Measurements from ENCODE around the gene CRELD1. TPM values are rescaled to one million over a fixed set of nuclear protein-coding genes. Genes with fewer than 3 reads are reported as not detected.

CRELD1 gene
- total and polyA plus RNA-seq, 9 of the 15 experiments (the other 6 are each of a cell fraction or from before 2014, with no cell fraction given), result 3.3 to 25.8 (median 16.5) TPM

DNA sequence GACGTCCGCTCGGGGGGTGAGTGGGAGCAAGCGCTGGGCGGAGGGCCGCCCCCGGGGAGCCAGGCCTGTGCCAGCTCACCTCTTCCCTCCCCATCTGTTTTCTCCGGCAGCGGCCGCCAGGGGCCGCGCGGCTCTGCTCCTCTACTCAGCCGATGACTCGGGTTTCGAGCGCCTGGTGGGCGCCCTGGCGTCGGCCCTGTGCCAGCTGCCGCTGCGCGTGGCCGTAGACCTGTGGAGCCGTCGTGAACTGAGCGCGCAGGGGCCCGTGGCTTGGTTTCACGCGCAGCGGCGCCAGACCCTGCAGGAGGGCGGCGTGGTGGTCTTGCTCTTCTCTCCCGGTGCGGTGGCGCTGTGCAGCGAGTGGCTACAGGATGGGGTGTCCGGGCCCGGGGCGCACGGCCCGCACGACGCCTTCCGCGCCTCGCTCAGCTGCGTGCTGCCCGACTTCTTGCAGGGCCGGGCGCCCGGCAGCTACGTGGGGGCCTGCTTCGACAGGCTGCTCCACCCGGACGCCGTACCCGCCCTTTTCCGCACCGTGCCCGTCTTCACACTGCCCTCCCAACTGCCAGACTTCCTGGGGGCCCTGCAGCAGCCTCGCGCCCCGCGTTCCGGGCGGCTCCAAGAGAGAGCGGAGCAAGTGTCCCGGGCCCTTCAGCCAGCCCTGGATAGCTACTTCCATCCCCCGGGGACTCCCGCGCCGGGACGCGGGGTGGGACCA lies 632 bp upstream of the CRELD1 start (continued):
- peak; percentile 86 for TF ChIP-seq SMAD4 (CRISPR knock-in tag; conservative IDR thresholded peaks at IDR 0.05)
- TF ChIP-seq, protein P1, sequence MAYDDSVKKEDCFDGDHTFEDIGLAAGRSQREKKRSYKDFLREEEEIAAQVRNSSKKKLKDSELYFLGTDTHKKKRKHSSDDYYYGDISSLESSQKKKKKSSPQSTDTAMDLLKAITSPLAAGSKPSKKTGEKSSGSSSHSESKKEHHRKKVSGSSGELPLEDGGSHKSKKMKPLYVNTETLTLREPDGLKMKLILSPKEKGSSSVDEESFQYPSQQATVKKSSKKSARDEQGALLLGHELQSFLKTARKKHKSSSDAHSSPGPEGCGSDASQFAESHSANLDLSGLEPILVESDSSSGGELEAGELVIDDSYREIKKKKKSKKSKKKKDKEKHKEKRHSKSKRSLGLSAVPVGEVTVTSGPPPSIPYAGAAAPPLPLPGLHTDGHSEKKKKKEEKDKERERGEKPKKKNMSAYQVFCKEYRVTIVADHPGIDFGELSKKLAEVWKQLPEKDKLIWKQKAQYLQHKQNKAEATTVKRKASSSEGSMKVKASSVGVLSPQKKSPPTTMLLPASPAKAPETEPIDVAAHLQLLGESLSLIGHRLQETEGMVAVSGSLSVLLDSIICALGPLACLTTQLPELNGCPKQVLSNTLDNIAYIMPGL (CRISPR knock-in tag; IDR thresholded peaks at IDR 0.05), result peak; percentile 67; the same call in 1 of the 2 replicates
- TF ChIP-seq HMGN3 (IDR thresholded peaks at IDR 0.05; ENCODE audit: borderline replicate concordance, extremely low read depth, insufficient read length, low read depth, low read length), result peak; percentile 70
- TF ChIP-seq, protein P2, sequence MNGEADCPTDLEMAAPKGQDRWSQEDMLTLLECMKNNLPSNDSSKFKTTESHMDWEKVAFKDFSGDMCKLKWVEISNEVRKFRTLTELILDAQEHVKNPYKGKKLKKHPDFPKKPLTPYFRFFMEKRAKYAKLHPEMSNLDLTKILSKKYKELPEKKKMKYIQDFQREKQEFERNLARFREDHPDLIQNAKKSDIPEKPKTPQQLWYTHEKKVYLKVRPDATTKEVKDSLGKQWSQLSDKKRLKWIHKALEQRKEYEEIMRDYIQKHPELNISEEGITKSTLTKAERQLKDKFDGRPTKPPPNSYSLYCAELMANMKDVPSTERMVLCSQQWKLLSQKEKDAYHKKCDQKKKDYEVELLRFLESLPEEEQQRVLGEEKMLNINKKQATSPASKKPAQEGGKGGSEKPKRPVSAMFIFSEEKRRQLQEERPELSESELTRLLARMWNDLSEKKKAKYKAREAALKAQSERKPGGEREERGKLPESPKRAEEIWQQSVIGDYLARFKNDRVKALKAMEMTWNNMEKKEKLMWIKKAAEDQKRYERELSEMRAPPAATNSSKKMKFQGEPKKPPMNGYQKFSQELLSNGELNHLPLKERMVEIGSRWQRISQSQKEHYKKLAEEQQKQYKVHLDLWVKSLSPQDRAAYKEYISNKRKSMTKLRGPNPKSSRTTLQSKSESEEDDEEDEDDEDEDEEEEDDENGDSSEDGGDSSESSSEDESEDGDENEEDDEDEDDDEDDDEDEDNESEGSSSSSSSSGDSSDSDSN (IDR thresholded peaks at IDR 0.05; ENCODE audit: borderline replicate concordance in 1 of 2, low read depth in 2 of 2, low read length in 2 of 2), result peak; percentile 23 to 66; a peak in 2 of 4 replicates
- TF ChIP-seq, protein P3, sequence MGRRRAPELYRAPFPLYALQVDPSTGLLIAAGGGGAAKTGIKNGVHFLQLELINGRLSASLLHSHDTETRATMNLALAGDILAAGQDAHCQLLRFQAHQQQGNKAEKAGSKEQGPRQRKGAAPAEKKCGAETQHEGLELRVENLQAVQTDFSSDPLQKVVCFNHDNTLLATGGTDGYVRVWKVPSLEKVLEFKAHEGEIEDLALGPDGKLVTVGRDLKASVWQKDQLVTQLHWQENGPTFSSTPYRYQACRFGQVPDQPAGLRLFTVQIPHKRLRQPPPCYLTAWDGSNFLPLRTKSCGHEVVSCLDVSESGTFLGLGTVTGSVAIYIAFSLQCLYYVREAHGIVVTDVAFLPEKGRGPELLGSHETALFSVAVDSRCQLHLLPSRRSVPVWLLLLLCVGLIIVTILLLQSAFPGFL (CRISPR knock-in tag; IDR thresholded peaks at IDR 0.05), result no peak
- TF ChIP-seq ZBTB17 (CRISPR knock-in tag; IDR thresholded peaks at IDR 0.05), result peak; percentile 94
- TF ChIP-seq, protein P4, sequence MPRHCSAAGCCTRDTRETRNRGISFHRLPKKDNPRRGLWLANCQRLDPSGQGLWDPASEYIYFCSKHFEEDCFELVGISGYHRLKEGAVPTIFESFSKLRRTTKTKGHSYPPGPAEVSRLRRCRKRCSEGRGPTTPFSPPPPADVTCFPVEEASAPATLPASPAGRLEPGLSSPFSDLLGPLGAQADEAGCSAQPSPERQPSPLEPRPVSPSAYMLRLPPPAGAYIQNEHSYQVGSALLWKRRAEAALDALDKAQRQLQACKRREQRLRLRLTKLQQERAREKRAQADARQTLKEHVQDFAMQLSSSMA (CRISPR knock-in tag; IDR thresholded peaks at IDR 0.05), result no peak
- TF ChIP-seq HDGF (IDR thresholded peaks at IDR 0.05), result no peak
- TF ChIP-seq CBX8 (IDR thresholded peaks at IDR 0.05; ENCODE audit: borderline replicate concordance, extremely low read depth, low read depth, low read length, poor library complexity, severe bottlenecking), result no peak
- peak; percentile 65 for TF ChIP-seq SAP30 (IDR thresholded peaks at IDR 0.05; ENCODE audit: borderline replicate concordance, insufficient read depth, low read depth, low read length, poor library complexity, severe bottlenecking)
- no peak for TF ChIP-seq SP2 (IDR thresholded peaks at IDR 0.05; ENCODE audit: extremely low read depth, low read depth, low read length, poor library complexity, severe bottlenecking)
- peak; percentile 68; the same call in 1 of the 2 replicates for TF ChIP-seq ZNF583 (CRISPR knock-in tag; IDR thresholded peaks at IDR 0.05)
- TF ChIP-seq, protein P5, sequence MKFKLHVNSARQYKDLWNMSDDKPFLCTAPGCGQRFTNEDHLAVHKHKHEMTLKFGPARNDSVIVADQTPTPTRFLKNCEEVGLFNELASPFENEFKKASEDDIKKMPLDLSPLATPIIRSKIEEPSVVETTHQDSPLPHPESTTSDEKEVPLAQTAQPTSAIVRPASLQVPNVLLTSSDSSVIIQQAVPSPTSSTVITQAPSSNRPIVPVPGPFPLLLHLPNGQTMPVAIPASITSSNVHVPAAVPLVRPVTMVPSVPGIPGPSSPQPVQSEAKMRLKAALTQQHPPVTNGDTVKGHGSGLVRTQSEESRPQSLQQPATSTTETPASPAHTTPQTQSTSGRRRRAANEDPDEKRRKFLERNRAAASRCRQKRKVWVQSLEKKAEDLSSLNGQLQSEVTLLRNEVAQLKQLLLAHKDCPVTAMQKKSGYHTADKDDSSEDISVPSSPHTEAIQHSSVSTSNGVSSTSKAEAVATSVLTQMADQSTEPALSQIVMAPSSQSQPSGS (CRISPR knock-in tag; IDR thresholded peaks at IDR 0.05), result no peak
- TF ChIP-seq IFI16 (CRISPR knock-in tag; IDR thresholded peaks at IDR 0.05), result no peak
- no peak for TF ChIP-seq KDM5B (IDR thresholded peaks at IDR 0.05; ENCODE audit: insufficient replicate concordance, low read depth, low read length)
- no peak for TF ChIP-seq NCOA4 (IDR thresholded peaks at IDR 0.05; ENCODE audit: partially characterized antibody)
- TF ChIP-seq ZNF263 (CRISPR knock-in tag; IDR thresholded peaks at IDR 0.05; ENCODE audit: borderline replicate concordance), result peak; percentile 48; the same call in 1 of the 2 replicates
- no peak for TF ChIP-seq MAFF (IDR thresholded peaks at IDR 0.05; ENCODE audit: low read length)
- TF ChIP-seq ZKSCAN1 (IDR thresholded peaks at IDR 0.05; ENCODE audit: low read depth, low read length), result peak; percentile 44; the same call in 1 of the 2 replicates
